H9 (cell line): ENCODE data around the gene DDAH2. TPM values are rescaled to one million over a fixed set of nuclear protein-coding genes. Genes with fewer than 3 reads are reported as not detected.

ENCODE experiments used
- DNase-seq: peaks from one replicate; pipeline ENCODE4 v3.0.0-alpha.2; 2017
- H2AFZ ChIP-seq: one replicate; pipeline ENCODE4 v1.6.1; 2013; ENCODE audit warnings: mild to moderate bottlenecking, low read length, control low read depth, moderate library complexity
- H2AK5ac ChIP-seq: 2 replicates; pipeline ENCODE4 v1.6.1; 2013; ENCODE audit warnings: low read length, control low read depth, mixed read lengths; ENCODE audit not compliant: insufficient read length
- H2BK120ac ChIP-seq: one replicate; pipeline ENCODE4 v1.6.1; 2013; ENCODE audit warnings: low read depth, mild to moderate bottlenecking, low read length, control low read depth, inconsistent platforms; ENCODE audit not compliant: poor library complexity, severe bottlenecking
- H2BK12ac ChIP-seq: 2 replicates; pipeline ENCODE4 v1.6.1; 2013; ENCODE audit warnings: low read length, control low read depth, mixed read lengths, low read depth; ENCODE audit not compliant: insufficient read length
- H2BK15ac ChIP-seq: 2 replicates; pipeline ENCODE4 v1.6.1; 2013; ENCODE audit warnings: low read depth, low read length, control low read depth
- H2BK20ac ChIP-seq: one replicate; pipeline ENCODE4 v1.6.1; 2013; ENCODE audit warnings: low read depth, mild to moderate bottlenecking, low read length, control low read depth, inconsistent platforms; ENCODE audit not compliant: poor library complexity, severe bottlenecking
- H2BK5ac ChIP-seq: 2 replicates; pipeline ENCODE4 v1.6.1; 2013; ENCODE audit warnings: low read length, control low read depth, mixed read lengths; ENCODE audit not compliant: insufficient read length
- H3K14ac ChIP-seq: 2 replicates; pipeline ENCODE4 v1.6.1; 2013; ENCODE audit warnings: low read length, control low read depth; ENCODE audit not compliant: insufficient read depth
- H3K18ac ChIP-seq: 2 replicates; pipeline ENCODE4 v1.6.1; 2013; ENCODE audit warnings: low read depth, mild to moderate bottlenecking, mixed read lengths, low read length, control low read depth; ENCODE audit not compliant: insufficient read length
- H3K23ac ChIP-seq: 2 replicates; pipeline ENCODE4 v1.6.1; 2013; ENCODE audit warnings: low read length, control low read depth, mixed read lengths, low read depth; ENCODE audit not compliant: insufficient read length
- H3K23me2 ChIP-seq: 2 replicates; pipeline ENCODE4 v1.6.1; 2013; ENCODE audit warnings: low read depth, mild to moderate bottlenecking, mixed read lengths, low read length, control low read depth; ENCODE audit not compliant: insufficient read length, poor library complexity, severe bottlenecking
- H3K27ac ChIP-seq: 2 replicates; pipeline ENCODE4 v1.5.1; 2013; ENCODE audit warnings: low read length, control low read depth, mixed read lengths, low read depth; ENCODE audit not compliant: insufficient read length
- H3K27me3 ChIP-seq: 2 replicates; pipeline ENCODE4 v1.6.1; 2013; ENCODE audit warnings: low read length, control low read depth, inconsistent platforms; ENCODE audit not compliant: insufficient read depth
- H3K4ac ChIP-seq: 2 replicates; pipeline ENCODE4 v1.6.1; 2013; ENCODE audit warnings: low read depth, mild to moderate bottlenecking, control low read depth, inconsistent platforms, low read length, moderate library complexity
- H3K4me1 ChIP-seq: 2 replicates; pipeline ENCODE4 v1.6.1; 2013; ENCODE audit warnings: low read length, control low read depth, inconsistent platforms; ENCODE audit not compliant: insufficient read depth
- H3K4me2 ChIP-seq: 2 replicates; pipeline ENCODE4 v1.6.1; 2013; ENCODE audit warnings: low read length, control low read depth, mixed read lengths; ENCODE audit not compliant: insufficient read length, insufficient read depth
- H3K56ac ChIP-seq: 2 replicates; pipeline ENCODE4 v1.6.1; 2013; ENCODE audit warnings: low read depth, mild to moderate bottlenecking, mixed read lengths, low read length, control low read depth; ENCODE audit not compliant: insufficient read length
- H3K79me1 ChIP-seq: 2 replicates; pipeline ENCODE4 v1.6.1; 2013; ENCODE audit warnings: low read depth, mild to moderate bottlenecking, moderate library complexity, low read length, control low read depth, inconsistent platforms; ENCODE audit not compliant: insufficient read depth, poor library complexity, severe bottlenecking
- H3K79me2 ChIP-seq: 2 replicates; pipeline ENCODE4 v1.6.1; 2013; ENCODE audit warnings: low read length, control low read depth, inconsistent platforms; ENCODE audit not compliant: insufficient read depth
- H3K9ac ChIP-seq: 2 replicates; pipeline ENCODE4 v1.6.1; 2013; ENCODE audit warnings: low read length, control low read depth, mixed read lengths; ENCODE audit not compliant: insufficient read length; ENCODE audit errors: extremely low read depth
- H3K9me3 ChIP-seq: one replicate; pipeline ENCODE4 v1.6.1; 2013; ENCODE audit warnings: low read depth, low read length, inconsistent platforms; ENCODE audit not compliant: control insufficient read depth
- H3T11ph ChIP-seq: one replicate; pipeline ENCODE4 v1.6.1; 2013; ENCODE audit warnings: mild to moderate bottlenecking, low read length, control low read depth, inconsistent platforms
- H4K20me1 ChIP-seq: one replicate; pipeline ENCODE4 v1.6.1; 2013; ENCODE audit not compliant: control insufficient read depth, insufficient read length, insufficient read depth
- H4K5ac ChIP-seq: 2 replicates; pipeline ENCODE4 v1.6.1; 2013; ENCODE audit warnings: low read depth, mild to moderate bottlenecking, mixed read lengths, low read length, control low read depth; ENCODE audit not compliant: insufficient read length
- H4K8ac ChIP-seq: replicated peaks from 2 replicates; pipeline ENCODE4 v1.6.1; 2013; ENCODE audit warnings: low read length, control low read depth, mixed read lengths, low read depth; ENCODE audit not compliant: insufficient read length
- H4K91ac ChIP-seq: 2 replicates; pipeline ENCODE4 v1.6.1; 2013; ENCODE audit warnings: low read depth, mild to moderate bottlenecking, moderate library complexity, mixed read lengths, low read length, control low read depth; ENCODE audit not compliant: insufficient read length
- H3K27ac Mint-ChIP-seq, 3 experiments: 2 replicates in 2 of 3; 3 replicates in 1 of 3; pipeline ENCODE4 v1.8.0; 2020 to 2021; ENCODE audit warnings: mixed read lengths in 3 of 3, mild to moderate bottlenecking in 1 of 3, moderate library complexity in 1 of 3
- H3K27me3 Mint-ChIP-seq: 2 replicates; pipeline ENCODE4 v1.8.0; 2021; ENCODE audit warnings: low read depth, mild to moderate bottlenecking, moderate library complexity, mixed read lengths
- H3K36me3 Mint-ChIP-seq, 3 experiments: 2 replicates in 2 of 3; 3 replicates in 1 of 3; pipeline ENCODE4 v1.8.0; 2020 to 2021; ENCODE audit warnings: low read depth in 3 of 3, mixed read lengths in 3 of 3; ENCODE audit not compliant: insufficient read depth in 1 of 3
- H3K4me1 Mint-ChIP-seq, 2 experiments: 2 replicates each; pipeline ENCODE4 v1.8.0; 2020; ENCODE audit warnings: mixed read lengths in 2 of 2
- H3K4me3 Mint-ChIP-seq, 2 experiments: 2 replicates in 1 of 2; 3 replicates in 1 of 2; pipeline ENCODE4 v1.8.0; 2020 to 2021; ENCODE audit warnings: mild to moderate bottlenecking in 2 of 2, mixed read lengths in 2 of 2, moderate library complexity in 1 of 2
- H3K9me3 Mint-ChIP-seq, 2 experiments: 2 replicates in 1 of 2; 3 replicates in 1 of 2; pipeline ENCODE4 v1.8.0; 2020; ENCODE audit warnings: mild to moderate bottlenecking in 2 of 2, mixed read lengths in 2 of 2, moderate library complexity in 1 of 2
- CTCF ChIP-seq: fragments of 200-600 bp; sonication (generic); conservative IDR thresholded peaks from 3 replicates; pipeline ENCODE4 v1.8.0; 2021; ENCODE audit warnings: antibody characterized with exemption, mild to moderate bottlenecking
- WGBS: extraction: QIAGEN DNeasy Blood & Tissue Kit; methylation state at CpG from one replicate; pipeline ENCODE4 v1.1.7; 2013; ENCODE audit warnings: missing lambda C conversion rate, low lambda C conversion rate, mixed read lengths; ENCODE audit not compliant: insufficient read length; ENCODE audit errors: extremely low coverage; 5-methylcytosine and 5-hydroxymethylcytosine counted together
- total RNA-seq: library from RNA; stranded (reverse); gene quantifications from 2 replicates; pipeline ENCODE4 v1.2.1, GENCODE V29; 2021

Gene DDAH2
- total RNA-seq, 1 experiment from 2014 or later: 73.2 TPM

GRCh38 chr6:31718265-31718664 is 10.8 kb downstream of the DDAH2 start:
- peak; percentile 55 for DNase-seq

More at GRCh38 chr6:31718265-31718664, 10.8 kb downstream of the DDAH2 start:
- Histone ChIP-seq H3K23me2 (no peaks in the 10 kb centered on the region), H2BK20ac (no peak overlapping the region), H3K14ac (no peak overlapping the region), H3K79me1 (no peaks in the 10 kb centered on the region), H3K4me1 (peaks cover 10% of the 10 kb centered on the region; the same call in 1 of the 2 replicates), H4K20me1 (no peaks in the 10 kb centered on the region), H3K9me3 (no peaks in the 10 kb centered on the region), H3K4ac (no peak overlapping the region), H3K56ac (no peak overlapping the region), H3K27ac (no peak overlapping the region), H3K23ac (no peak overlapping the region), H2AFZ (no peak overlapping the region), H4K5ac (no peak overlapping the region), H3K79me2 (no peaks in the 10 kb centered on the region), H2BK120ac (no peak overlapping the region), H4K91ac (no peak overlapping the region), H2BK15ac (no peak overlapping the region), H2BK12ac (no peak overlapping the region), H2BK5ac (no peak overlapping the region), H4K8ac (no peak overlapping the region), H2AK5ac (no peak overlapping the region), H3K9ac (no peak overlapping the region), H3K18ac (no peak overlapping the region), H3T11ph (no peak overlapping the region), H3K4me2 (no peak overlapping the region), H3K27me3 (no peaks in the 10 kb centered on the region)
- 0 out of 5 replicates have a peak overlapping the region, but pooled peaks of 1 of the 2 experiments have one; percentile 13 for H3K4me3 Mint-ChIP-seq
- no CpG with 5 or more reads among the region's 1 CpG for WGBS
- peak overlapping the region in 1 of 3 experiments; percentile 90; a peak in 4 of 7 replicates for H3K27ac Mint-ChIP-seq
- H3K27me3 Mint-ChIP-seq: no peaks in the 10 kb centered on the region
- H3K4me1 Mint-ChIP-seq: peaks cover 34 to 44% of the 10 kb centered on the region in 2 experiments
- no peaks in the 10 kb centered on the region for H3K9me3 Mint-ChIP-seq
- no peak for TF ChIP-seq CTCF
- H3K36me3 Mint-ChIP-seq: no peaks in the 10 kb centered on the region
